ENCODE measurements around the gene STXBP6. TPM values are rescaled to one million over a fixed set of nuclear protein-coding genes. Genes with fewer than 3 reads are reported as not detected.

STXBP6 gene
- total RNA-seq, 2 donors from 2014 or later = not detected

GRCh38 chr14:25048170-25049016 is 1.6 kb downstream of the STXBP6 start:
- peaks cover 54% of the 10 kb centered on the region for H3K27me3 Mint-ChIP-seq (ENCODE audit: low read depth)

GRCh38 chr14:25046301-25046943 is 3.5 kb downstream of the STXBP6 start:
- Mint-ChIP-seq H3K4me3 (no peak overlapping the region), H3K27me3 (ENCODE audit: low read depth) (peaks cover 38% of the 10 kb centered on the region)

More at GRCh38 chr14:25048170-25049016, 1.6 kb downstream of the STXBP6 start:
- no peak overlapping the region for H3K27ac Mint-ChIP-seq
- H3K36me3 Mint-ChIP-seq (ENCODE audit: insufficient read depth in 2 of 2) = no peaks in the 10 kb centered on the region
- H3K4me1 Mint-ChIP-seq (ENCODE audit: low read depth) = peaks cover 13% of the 10 kb centered on the region
- H3K9me3 Mint-ChIP-seq = no peaks in the 10 kb centered on the region
- DNase-seq (no peak), ATAC-seq (replicated peaks in 1 of 2) (no peak)
- H3K4me3 Mint-ChIP-seq = peak overlapping the region; percentile 15 to 55

GRCh38 chr14:25044106-25044698 is 5.7 kb downstream of the STXBP6 start:
- Mint-ChIP-seq H3K27ac (no peak overlapping the region), H3K9me3 (no peaks in the 10 kb centered on the region), H3K4me3 (no peak overlapping the region), H3K36me3 (ENCODE audit: insufficient read depth in 2 of 2) (no peaks in the 10 kb centered on the region), H3K4me1 (ENCODE audit: low read depth) (peaks cover 9% of the 10 kb centered on the region), H3K27me3 (ENCODE audit: low read depth) (peaks cover 23% of the 10 kb centered on the region)
- DNase-seq (no peak), ATAC-seq (replicated peaks in 1 of 2) (no peak)

More at GRCh38 chr14:25046301-25046943, 3.5 kb downstream of the STXBP6 start:
- ATAC-seq (replicated peaks in 1 of 2) (no peak), DNase-seq (no peak)
- Mint-ChIP-seq H3K9me3 (no peaks in the 10 kb centered on the region), H3K4me1 (ENCODE audit: low read depth) (peaks cover 13% of the 10 kb centered on the region), H3K27ac (no peak overlapping the region), H3K36me3 (ENCODE audit: insufficient read depth in 2 of 2) (no peaks in the 10 kb centered on the region)

GRCh38 chr14:25042362-25043299 is 7.3 kb downstream of the STXBP6 start:
- Mint-ChIP-seq H3K27ac (no peak overlapping the region), H3K9me3 (no peaks in the 10 kb centered on the region), H3K36me3 (ENCODE audit: insufficient read depth in 2 of 2) (no peaks in the 10 kb centered on the region), H3K4me3 (no peak overlapping the region), H3K4me1 (ENCODE audit: low read depth) (no peaks in the 10 kb centered on the region), H3K27me3 (ENCODE audit: low read depth) (peaks cover 7% of the 10 kb centered on the region)
- no peak for ATAC-seq (replicated peaks in 1 of 2)
- DNase-seq = no peak

DNA sequence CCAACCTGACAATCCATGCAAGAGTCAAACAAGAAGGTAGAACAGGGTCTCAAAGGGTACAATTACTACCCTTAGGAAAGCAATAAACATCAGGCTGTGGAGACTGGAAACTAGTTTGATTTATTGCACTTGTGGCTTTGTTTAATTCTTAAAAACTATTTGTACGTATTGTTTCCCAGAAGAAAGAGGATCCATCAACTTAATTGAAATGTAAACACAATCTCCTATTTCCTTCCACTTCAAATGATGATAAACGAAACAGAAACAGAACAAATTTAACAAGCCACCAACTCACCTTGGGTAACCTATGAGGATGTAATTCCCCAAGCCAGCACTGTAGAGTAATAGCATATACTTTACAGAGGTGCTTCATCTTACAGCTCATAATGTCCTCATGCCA is 8.0 kb downstream of the STXBP6 start:
- Mint-ChIP-seq H3K27ac (no peak overlapping the region), H3K27me3 (ENCODE audit: low read depth) (peaks cover under 1% of the 10 kb centered on the region), H3K36me3 (ENCODE audit: insufficient read depth in 2 of 2) (no peaks in the 10 kb centered on the region), H3K9me3 (no peaks in the 10 kb centered on the region), H3K4me3 (no peak overlapping the region), H3K4me1 (ENCODE audit: low read depth) (no peaks in the 10 kb centered on the region)
- ATAC-seq (replicated peaks in 1 of 2) (no peak), DNase-seq (no peak)

DNA sequence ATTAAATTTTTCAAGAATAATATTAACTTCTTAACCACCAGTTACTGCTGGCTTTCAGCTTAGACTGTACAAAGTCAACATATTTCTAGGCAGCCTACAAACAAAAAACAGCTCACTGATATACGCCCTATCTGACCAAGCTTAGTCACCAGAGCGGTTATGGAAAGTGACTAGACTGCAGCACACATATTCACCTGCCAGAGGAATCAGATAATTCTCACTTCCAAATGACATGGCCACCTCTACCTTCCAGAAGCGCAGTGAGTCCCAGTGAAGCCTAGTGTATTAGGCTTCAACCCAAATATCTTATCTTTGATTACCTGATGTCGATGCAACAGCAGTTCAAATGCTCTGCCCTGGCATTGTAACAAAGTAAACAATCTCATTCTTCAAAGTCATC is 8.5 kb downstream of the STXBP6 start:
- no peak for ATAC-seq (replicated peaks in 1 of 2)
- no peaks in the 10 kb centered on the region for H3K9me3 Mint-ChIP-seq
- no peak for DNase-seq
- no peak overlapping the region for H3K27ac Mint-ChIP-seq
- no peaks in the 10 kb centered on the region for H3K27me3 Mint-ChIP-seq (ENCODE audit: low read depth)
- no peaks in the 10 kb centered on the region for H3K4me1 Mint-ChIP-seq (ENCODE audit: low read depth)
- no peak overlapping the region for H3K4me3 Mint-ChIP-seq
- no peaks in the 10 kb centered on the region for H3K36me3 Mint-ChIP-seq (ENCODE audit: insufficient read depth in 2 of 2)

- Mint-ChIP-seq H3K4me3 (no peak overlapping the region), H3K4me1 (ENCODE audit: low read depth) (no peaks in the 10 kb centered on the region), H3K9me3 (no peaks in the 10 kb centered on the region), H3K27ac (no peak overlapping the region), H3K36me3 (ENCODE audit: insufficient read depth in 2 of 2) (no peaks in the 10 kb centered on the region), H3K27me3 (ENCODE audit: low read depth) (no peaks in the 10 kb centered on the region)
- DNase-seq = no peak
- no peak for ATAC-seq (replicated peaks in 1 of 2)
Measured at GRCh38 chr14:25039933-25040332, 10.0 kb downstream of the STXBP6 start.

- H3K27me3 Mint-ChIP-seq (ENCODE audit: low read depth) = no peaks in the 10 kb centered on the region
- H3K4me1 Mint-ChIP-seq (ENCODE audit: low read depth) = no peaks in the 10 kb centered on the region
- DNase-seq (no peak), ATAC-seq (replicated peaks in 1 of 2) (no peak)
- H3K9me3 Mint-ChIP-seq = no peaks in the 10 kb centered on the region
- no peaks in the 10 kb centered on the region for H3K36me3 Mint-ChIP-seq (ENCODE audit: insufficient read depth in 2 of 2)
- H3K27ac Mint-ChIP-seq = no peak overlapping the region
- no peak overlapping the region for H3K4me3 Mint-ChIP-seq
Measured at GRCh38 chr14:25038044-25038668, 11.8 kb downstream of the STXBP6 start.

DNA sequence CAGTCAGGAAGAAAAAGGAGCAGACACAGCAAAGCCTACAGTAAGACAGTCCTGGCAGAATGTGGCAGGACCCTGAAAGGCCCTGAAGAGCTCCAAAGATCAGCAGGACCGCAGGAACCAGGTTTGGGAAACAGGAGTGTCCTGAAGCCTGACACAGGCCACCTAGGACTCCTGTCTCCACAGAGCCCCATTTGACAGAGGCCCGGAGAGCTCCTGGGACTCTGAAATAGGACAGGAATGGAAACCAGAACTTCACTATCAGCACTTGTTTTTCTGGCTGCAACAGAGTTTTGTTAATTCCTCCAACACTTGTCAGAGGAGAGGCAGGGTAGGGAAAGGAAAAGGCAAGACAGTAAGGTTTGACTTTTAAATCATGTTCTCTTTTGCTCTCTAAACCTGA is 12.9 kb downstream of the STXBP6 start:
- Mint-ChIP-seq H3K4me1 (ENCODE audit: low read depth) (no peaks in the 10 kb centered on the region), H3K27ac (no peak overlapping the region)
- ATAC-seq (replicated peaks in 1 of 2) = no peak

DNA sequence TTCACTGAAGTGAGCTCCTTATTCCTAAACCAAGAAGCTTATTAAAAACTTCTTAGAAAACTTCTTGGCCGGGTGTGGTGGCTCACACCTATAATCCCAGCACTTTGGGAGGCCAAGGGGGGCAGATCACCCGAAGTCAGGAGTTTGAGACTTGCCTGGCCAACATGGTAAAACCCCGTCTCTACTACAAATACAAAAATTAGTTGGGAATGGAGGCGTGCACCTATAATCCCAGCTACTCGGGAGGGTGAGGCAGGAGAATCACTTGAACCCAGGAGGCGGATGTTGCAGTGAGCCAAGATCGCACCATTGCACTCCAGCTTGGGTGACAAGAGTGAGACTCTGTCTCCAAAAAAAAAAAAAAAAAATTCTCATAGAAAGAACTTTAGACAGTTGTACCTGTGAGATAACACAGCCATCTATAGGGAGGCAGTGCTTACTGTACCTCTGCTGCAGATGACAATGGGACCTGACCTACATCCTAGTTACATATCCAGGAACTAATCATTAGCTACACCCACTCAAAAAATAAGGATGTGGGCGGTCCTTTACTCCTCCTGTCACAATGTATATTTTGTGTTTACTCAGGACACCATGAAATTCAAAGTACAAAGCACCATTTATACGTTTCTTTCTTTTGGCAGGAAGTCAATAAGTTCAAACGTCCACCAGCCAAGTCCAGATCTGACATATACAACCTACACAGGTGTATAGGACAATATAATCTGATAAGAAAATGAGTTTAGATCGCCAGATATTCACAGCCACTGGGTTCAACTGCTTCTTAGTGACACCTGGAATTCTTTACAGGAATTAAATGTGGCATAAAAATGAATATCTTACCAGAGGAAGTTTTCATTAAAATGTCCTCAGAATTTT is 14.9 kb downstream of the STXBP6 start:
- no peaks in the 10 kb centered on the region for H3K4me1 Mint-ChIP-seq (ENCODE audit: low read depth)
- H3K27ac Mint-ChIP-seq = no peak overlapping the region
- H3K27me3 Mint-ChIP-seq (ENCODE audit: low read depth) = no peaks in the 10 kb centered on the region
- H3K4me3 Mint-ChIP-seq = no peak overlapping the region
- H3K9me3 Mint-ChIP-seq = no peaks in the 10 kb centered on the region
- DNase-seq (no peak), ATAC-seq (replicated peaks in 1 of 2) (no peak)
- H3K36me3 Mint-ChIP-seq (ENCODE audit: insufficient read depth in 2 of 2) = no peaks in the 10 kb centered on the region

More for the DNA sequence above, 12.9 kb downstream of the STXBP6 start:
- Mint-ChIP-seq H3K36me3 (ENCODE audit: insufficient read depth in 2 of 2) (no peaks in the 10 kb centered on the region), H3K27me3 (ENCODE audit: low read depth) (no peaks in the 10 kb centered on the region), H3K4me3 (no peak overlapping the region), H3K9me3 (no peaks in the 10 kb centered on the region)
- DNase-seq = no peak

GRCh38 chr14:25033358-25033757 is 16.6 kb downstream of the STXBP6 start:
- H3K4me3 Mint-ChIP-seq = no peak overlapping the region

More at GRCh38 chr14:25033358-25033757, 16.6 kb downstream of the STXBP6 start:
- Mint-ChIP-seq H3K9me3 (no peaks in the 10 kb centered on the region), H3K4me1 (ENCODE audit: low read depth) (no peaks in the 10 kb centered on the region), H3K27ac (no peak overlapping the region), H3K27me3 (ENCODE audit: low read depth) (no peaks in the 10 kb centered on the region), H3K36me3 (ENCODE audit: insufficient read depth in 2 of 2) (no peaks in the 10 kb centered on the region)
- DNase-seq (no peak), ATAC-seq (replicated peaks in 1 of 2) (no peak)
